Thymus (tissue), 11 donors: ENCODE results near the gene SYNDIG1. TPM values are rescaled to one million over a fixed set of nuclear protein-coding genes. Genes with fewer than 3 reads are reported as not detected.

Experiments
- DNase-seq, 9 donors: peaks; one replicate each; pipeline ENCODE4 v3.0.0-alpha.2; 2013; ENCODE audit warnings: low spot score in 9 of 9, low read depth in 6 of 9, missing footprints in 1 of 9
- H3K27ac ChIP-seq, 2 donors: one replicate each; pipeline ENCODE4 v1.5.1; 2013; ENCODE audit warnings: control low read depth in 1 of 2, low read depth in 1 of 2, low read length in 1 of 2, mild to moderate bottlenecking in 1 of 2, moderate library complexity in 1 of 2
- H3K27me3 ChIP-seq, 2 donors: one replicate each; pipeline ENCODE4 v1.5.1; 2013; ENCODE audit warnings: low read length in 1 of 2; ENCODE audit not compliant: control insufficient read depth in 2 of 2, insufficient read depth in 1 of 2
- H3K36me3 ChIP-seq, 2 donors: one replicate each; pipeline ENCODE4 v1.5.1; 2013; ENCODE audit warnings: low read length in 1 of 2, mild to moderate bottlenecking in 1 of 2, moderate library complexity in 1 of 2; ENCODE audit not compliant: control insufficient read depth in 2 of 2, insufficient read depth in 2 of 2
- H3K4me1 ChIP-seq, 2 donors: one replicate each; pipeline ENCODE4 v1.5.1; 2013; ENCODE audit warnings: low read length in 2 of 2; ENCODE audit not compliant: control insufficient read depth in 2 of 2, insufficient read depth in 2 of 2
- H3K4me3 ChIP-seq, 2 donors: one replicate each; pipeline ENCODE4 v1.5.1; 2013; ENCODE audit warnings: low read length in 2 of 2, control low read depth in 1 of 2, mild to moderate bottlenecking in 1 of 2
- H3K9me3 ChIP-seq, 2 donors: one replicate each; pipeline ENCODE4 v1.5.1; 2013; ENCODE audit warnings: low read length in 1 of 2, mild to moderate bottlenecking in 1 of 2; ENCODE audit not compliant: control insufficient read depth in 2 of 2, insufficient read depth in 1 of 2
- WGBS: extraction: QIAGEN DNeasy Blood & Tissue Kit; methylation state at CpG from one replicate; pipeline ENCODE4 v1.1.7; 2013; 5-methylcytosine and 5-hydroxymethylcytosine counted together
- polyA plus RNA-seq: library from polyadenylated mRNA; stranded (reverse); fragments of 200-250 nt; gene quantifications from one replicate; pipeline ENCODE4 v1.2.3, GENCODE V29; 2013
- total RNA-seq: library from RNA; stranded (reverse); fragments of 120-200 nt; gene quantifications from one replicate; pipeline ENCODE4 v1.2.4, GENCODE V29; 2013
- donor health status: healthy.

SYNDIG1 gene
- total and polyA plus RNA-seq, 2 donors = 0.41 to 3.2 TPM

DNA sequence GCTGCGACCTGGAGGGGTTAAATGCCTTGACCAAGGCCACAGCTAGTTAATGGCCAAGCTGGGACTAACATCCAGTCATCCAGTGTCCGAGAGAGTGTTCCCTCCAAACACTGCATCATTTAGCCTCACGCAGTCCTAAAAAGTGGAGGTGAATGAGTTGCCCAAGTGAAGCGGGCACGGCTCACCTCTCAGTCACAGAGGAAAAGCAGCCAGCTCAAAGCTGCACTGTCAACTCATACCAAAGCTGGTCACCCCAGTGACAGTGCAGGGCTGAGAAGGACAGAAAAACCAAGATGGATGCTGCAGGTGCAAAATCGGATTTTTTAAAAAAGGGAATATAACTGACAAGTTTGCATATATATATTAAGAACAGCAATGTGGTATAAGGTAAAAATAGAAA is 168.5 kb downstream of the SYNDIG1 start:
- H3K9me3 ChIP-seq = no peaks in the 10 kb centered on the region

DNA sequence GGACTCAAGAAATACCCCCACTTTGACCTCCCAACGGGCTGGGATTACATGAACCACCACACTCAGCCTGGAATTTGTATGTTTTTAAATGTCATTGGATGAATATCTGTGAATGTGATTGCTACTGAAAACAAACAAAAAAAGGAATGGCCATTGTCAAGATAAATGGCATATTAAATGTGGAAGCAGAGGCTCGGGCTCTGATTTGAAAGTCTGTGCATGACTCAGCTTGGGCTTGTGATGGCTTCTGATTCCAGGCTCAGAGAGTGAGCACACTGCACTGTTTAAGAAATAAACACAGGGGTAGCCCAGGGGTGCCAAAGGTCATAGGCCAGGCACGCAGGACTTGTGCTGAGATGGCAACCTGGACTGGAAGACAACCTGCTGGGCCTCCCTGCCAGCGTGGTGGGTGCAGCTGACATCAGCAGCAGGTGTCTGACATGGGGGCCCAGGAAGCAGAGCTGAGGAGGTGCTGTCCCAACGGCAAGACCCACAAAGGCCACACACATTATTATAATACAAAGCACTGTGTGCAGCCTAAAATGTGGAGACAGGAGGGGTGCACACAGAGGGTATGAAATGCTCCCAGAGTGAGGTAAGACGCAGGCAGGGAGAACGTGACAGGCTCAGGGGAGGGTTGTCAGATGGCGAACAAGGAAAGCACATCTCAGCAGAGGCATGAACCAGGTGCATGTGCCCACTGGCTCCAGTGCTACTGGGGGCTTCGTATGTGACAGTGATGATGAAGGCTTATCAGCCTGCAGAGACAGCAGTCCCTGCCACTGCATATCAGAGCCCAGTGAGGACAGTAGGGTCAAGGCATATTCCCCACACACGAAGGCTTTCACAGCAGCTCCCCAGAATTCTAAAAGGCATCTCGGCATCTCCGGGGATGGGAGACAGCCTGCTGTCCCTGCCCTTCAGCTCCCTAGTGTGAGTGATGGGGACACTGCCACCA is 169.4 kb downstream of the SYNDIG1 start:
- H3K9me3 ChIP-seq = no peaks in the 10 kb centered on the region
- no peak overlapping the region for H3K4me3 ChIP-seq
- no peaks in the 10 kb centered on the region for H3K27me3 ChIP-seq
- H3K27ac ChIP-seq = peak overlapping the region in 1 of 2 donors; percentile 66
- DNase-seq = peak in 7 of 9 donors; percentile 29 to 68 (median 51)
- no peaks in the 10 kb centered on the region for H3K36me3 ChIP-seq
- 53% methylated on average over 12 of the region's 12 CpGs for WGBS
- H3K4me1 ChIP-seq = peaks cover 17 to 27% of the 10 kb centered on the region in 2 donors

More for the DNA sequence above, 168.5 kb downstream of the SYNDIG1 start:
- DNase-seq = no peak
- Histone ChIP-seq H3K4me3 (no peak overlapping the region), H3K27ac (no peak overlapping the region), H3K27me3 (no peaks in the 10 kb centered on the region), H3K4me1 (peaks cover 17 to 27% of the 10 kb centered on the region in 2 donors), H3K36me3 (no peaks in the 10 kb centered on the region)
- 95% methylated on average over 6 of the region's 6 CpGs for WGBS

DNA sequence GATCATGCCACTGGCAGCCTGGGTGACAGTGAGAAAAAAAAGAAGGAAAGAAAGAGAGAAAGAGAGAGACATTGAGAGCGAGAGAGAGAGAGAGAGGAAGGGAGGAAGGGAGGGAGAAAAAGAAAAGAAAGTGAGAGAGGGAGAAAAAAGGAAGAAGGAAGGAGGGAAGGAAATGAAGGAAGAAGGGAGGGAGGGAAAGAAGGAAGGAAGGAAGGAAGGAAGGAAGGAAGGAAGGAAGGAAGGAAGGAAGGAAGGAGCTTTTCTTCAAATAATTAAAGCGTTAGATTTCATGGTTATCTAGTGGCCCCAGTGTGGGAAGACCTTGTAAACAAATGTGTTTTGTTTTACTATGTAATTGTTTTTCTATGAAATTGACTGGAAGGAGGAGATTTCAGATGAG is 170.8 kb downstream of the SYNDIG1 start:
- Histone ChIP-seq H3K36me3 (no peaks in the 10 kb centered on the region), H3K27me3 (no peaks in the 10 kb centered on the region), H3K4me3 (no peak overlapping the region), H3K9me3 (no peaks in the 10 kb centered on the region), H3K4me1 (peaks cover 15 to 25% of the 10 kb centered on the region in 2 donors), H3K27ac (no peak overlapping the region)
- WGBS = 98% methylated on average over 2 of the region's 2 CpGs
- DNase-seq = no peak

- Histone ChIP-seq H3K27me3 (no peaks in the 10 kb centered on the region), H3K9me3 (no peaks in the 10 kb centered on the region), H3K36me3 (no peaks in the 10 kb centered on the region), H3K4me3 (no peak overlapping the region), H3K27ac (no peak overlapping the region), H3K4me1 (peaks cover 18 to 29% of the 10 kb centered on the region in 2 donors)
- no peak for DNase-seq
- WGBS = 96% methylated on average over 6 of the region's 6 CpGs
Measured at GRCh38 chr20:24640686-24641085, 171.3 kb downstream of the SYNDIG1 start.

- Histone ChIP-seq H3K36me3 (no peaks in the 10 kb centered on the region), H3K9me3 (no peaks in the 10 kb centered on the region), H3K4me1 (peaks cover 23 to 37% of the 10 kb centered on the region in 2 donors), H3K4me3 (no peak overlapping the region), H3K27me3 (no peaks in the 10 kb centered on the region), H3K27ac (no peak overlapping the region)
- WGBS = 99% methylated on average over 2 of the region's 2 CpGs
- no peak for DNase-seq
Measured at GRCh38 chr20:24643731-24644626, 174.6 kb downstream of the SYNDIG1 start.

DNA sequence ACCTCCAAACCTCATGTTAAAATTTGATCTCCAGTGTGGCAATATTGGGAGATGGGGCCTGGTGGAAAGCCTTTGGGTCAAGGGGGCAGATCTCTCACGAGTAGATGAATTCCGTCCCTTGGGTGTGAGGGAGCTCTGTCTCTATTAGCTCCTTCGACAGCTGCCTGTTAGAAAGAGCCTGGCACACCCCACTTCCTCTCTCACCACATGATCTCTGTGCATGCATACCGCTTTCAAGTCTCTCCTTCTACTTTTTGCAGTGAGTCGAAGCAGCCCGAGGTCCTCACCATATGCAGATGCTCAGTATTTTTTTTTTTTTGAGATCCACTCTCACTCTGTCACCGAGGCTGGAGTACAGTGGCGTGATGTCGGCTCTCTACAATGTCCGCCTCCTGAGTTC is 176.9 kb downstream of the SYNDIG1 start:
- peak; percentile 43 to 87 (median 66) for DNase-seq
- WGBS = 23% methylated on average over 10 of the region's 10 CpGs
- no peak overlapping the region for H3K4me3 ChIP-seq

GRCh38 chr20:24647713-24648112 is 178.3 kb downstream of the SYNDIG1 start:
- 98% methylated on average over 2 of the region's 2 CpGs for WGBS
- no peak overlapping the region for H3K27ac ChIP-seq
- H3K27me3 ChIP-seq = no peaks in the 10 kb centered on the region
- H3K4me1 ChIP-seq = peaks cover 17 to 32% of the 10 kb centered on the region in 2 donors
- H3K36me3 ChIP-seq = no peaks in the 10 kb centered on the region
- no peak overlapping the region for H3K4me3 ChIP-seq
- no peaks in the 10 kb centered on the region for H3K9me3 ChIP-seq
- DNase-seq = no peak

More for the DNA sequence above, 176.9 kb downstream of the SYNDIG1 start:
- no peaks in the 10 kb centered on the region for H3K36me3 ChIP-seq
- no peaks in the 10 kb centered on the region for H3K27me3 ChIP-seq
- H3K27ac ChIP-seq = peak overlapping the region in 1 of 2 donors; percentile 11
- no peaks in the 10 kb centered on the region for H3K9me3 ChIP-seq
- H3K4me1 ChIP-seq = peaks cover 19 to 32% of the 10 kb centered on the region in 2 donors

- Histone ChIP-seq H3K9me3 (no peaks in the 10 kb centered on the region), H3K4me1 (peaks cover 17 to 32% of the 10 kb centered on the region in 2 donors), H3K4me3 (no peak overlapping the region), H3K36me3 (no peaks in the 10 kb centered on the region), H3K27ac (no peak overlapping the region), H3K27me3 (no peaks in the 10 kb centered on the region)
- 89% methylated on average over 4 of the region's 4 CpGs for WGBS
- DNase-seq = no peak
Measured at GRCh38 chr20:24648481-24648880, 179.1 kb downstream of the SYNDIG1 start.
